Esophagus muscularis mucosa (tissue), 4 donors: ENCODE results near the gene FAM89A. TPM values are rescaled to one million over a fixed set of nuclear protein-coding genes. Genes with fewer than 3 reads are reported as not detected.

ENCODE experiments used
- DNase-seq: peaks from one replicate; pipeline ENCODE4 v3.0.0-alpha.2; 2017; ENCODE audit errors: extremely low spot score
- H3K27ac ChIP-seq, 4 donors: fragments of 200-600 bp; sonication (generic); replicated peaks in 1 of 4; 1 replicate in 3 of 4; 2 replicates in 1 of 4; pipeline ENCODE4 v1.5.1; 2016 to 2019; ENCODE audit warnings: mild to moderate bottlenecking in 1 of 4
- H3K27me3 ChIP-seq, 4 donors: fragments of 200-600 bp; sonication (generic); one replicate each; pipeline versions ENCODE4 v1.5.1 to v1.6.0; 2016 to 2019
- H3K36me3 ChIP-seq, 4 donors: fragments of 200-600 bp; sonication (generic); one replicate each; pipeline ENCODE4 v1.5.1; 2016 to 2019
- H3K4me1 ChIP-seq, 4 donors: fragments of 200-600 bp; sonication (generic); one replicate each; pipeline ENCODE4 v1.5.1; 2016 to 2019
- H3K4me3 ChIP-seq, 4 donors: fragments of 200-600 bp; sonication (generic); 1 replicate in 2 of 4; 2 replicates in 2 of 4; pipeline ENCODE4 v1.5.1; 2016 to 2019; ENCODE audit warnings: mild to moderate bottlenecking in 4 of 4, moderate library complexity in 1 of 4
- H3K9me3 ChIP-seq, 4 donors: fragments of 200-600 bp; sonication (generic); 1 replicate in 3 of 4; 2 replicates in 1 of 4; pipeline ENCODE4 v1.5.1; 2016 to 2019
- EP300 ChIP-seq: sonication (generic); formaldehyde crosslinking; IDR thresholded peaks from one replicate; pipeline ENCODE4 v1.6.1; 2017; ENCODE audit warnings: antibody characterized with exemption
- POLR2A ChIP-seq: fragments of 450-650 bp; IDR thresholded peaks from one replicate; pipeline ENCODE4 v1.6.1; 2017; ENCODE audit warnings: antibody characterized with exemption, moderate library complexity, mild to moderate bottlenecking, low read depth
- POLR2AphosphoS5 ChIP-seq, 2 donors: sonication (generic); formaldehyde crosslinking; IDR thresholded peaks; one replicate each; pipeline ENCODE4 v1.6.1; 2017; ENCODE audit warnings: antibody characterized with exemption in 2 of 2
- WGBS: methylation state at CpG from one replicate; pipeline ENCODE4 v1.1.5; 2018; 5-methylcytosine and 5-hydroxymethylcytosine counted together
- intact Hi-C: fragments of 100-400 bp; cut with DNase I; formaldehyde crosslinking; loops from one replicate; pipeline ENCODE4 v1.15.1; 2023
- total RNA-seq, 4 donors: library from RNA; depleted of rRNA; stranded (reverse); fragments of >200 nt; gene quantifications; one replicate each; pipeline versions ENCODE4 v1.1.0 to v1.2.1, GENCODE V29; 2016
- TF ChIP-seq, protein P1 (sequence below), 3 experiments: fragments of 200-600 bp in 2 of 3; fragments of 450-650 bp in 1 of 3; sonication (generic) in 2 of 3; IDR thresholded peaks; one replicate each; pipeline ENCODE4 v1.5.1; 2017 to 2019; ENCODE audit warnings: antibody characterized with exemption in 3 of 3, mild to moderate bottlenecking in 2 of 3, moderate library complexity in 1 of 3

The FAM89A gene
- total RNA-seq, 4 donors from 2014 or later: 1.7 to 13.6 (median 5.6) TPM

DNA sequence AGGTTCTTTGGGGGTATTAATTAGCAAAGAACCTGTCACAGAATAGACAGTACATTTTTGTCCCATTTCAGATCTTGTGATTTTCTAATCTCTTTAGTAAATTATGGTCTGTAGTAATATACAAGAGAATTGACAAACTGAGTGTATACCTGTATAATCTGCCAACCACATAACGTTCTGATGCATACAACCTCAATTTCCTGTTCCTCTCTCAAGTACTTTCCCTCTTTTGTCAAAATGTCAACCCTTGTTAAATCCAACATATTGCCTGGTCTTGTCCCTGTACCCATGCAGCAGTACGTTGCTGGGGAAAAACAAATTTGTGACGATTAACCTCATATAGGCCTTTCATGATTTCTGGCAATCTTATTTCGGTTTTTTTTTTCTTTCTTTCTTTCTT is 60.1 kb downstream of the FAM89A start:
- TF ChIP-seq, protein P1, sequence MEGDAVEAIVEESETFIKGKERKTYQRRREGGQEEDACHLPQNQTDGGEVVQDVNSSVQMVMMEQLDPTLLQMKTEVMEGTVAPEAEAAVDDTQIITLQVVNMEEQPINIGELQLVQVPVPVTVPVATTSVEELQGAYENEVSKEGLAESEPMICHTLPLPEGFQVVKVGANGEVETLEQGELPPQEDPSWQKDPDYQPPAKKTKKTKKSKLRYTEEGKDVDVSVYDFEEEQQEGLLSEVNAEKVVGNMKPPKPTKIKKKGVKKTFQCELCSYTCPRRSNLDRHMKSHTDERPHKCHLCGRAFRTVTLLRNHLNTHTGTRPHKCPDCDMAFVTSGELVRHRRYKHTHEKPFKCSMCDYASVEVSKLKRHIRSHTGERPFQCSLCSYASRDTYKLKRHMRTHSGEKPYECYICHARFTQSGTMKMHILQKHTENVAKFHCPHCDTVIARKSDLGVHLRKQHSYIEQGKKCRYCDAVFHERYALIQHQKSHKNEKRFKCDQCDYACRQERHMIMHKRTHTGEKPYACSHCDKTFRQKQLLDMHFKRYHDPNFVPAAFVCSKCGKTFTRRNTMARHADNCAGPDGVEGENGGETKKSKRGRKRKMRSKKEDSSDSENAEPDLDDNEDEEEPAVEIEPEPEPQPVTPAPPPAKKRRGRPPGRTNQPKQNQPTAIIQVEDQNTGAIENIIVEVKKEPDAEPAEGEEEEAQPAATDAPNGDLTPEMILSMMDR (IDR thresholded peaks at IDR 0.05): no peak
- TF ChIP-seq POLR2A (no peak), EP300 (no peak), POLR2AphosphoS5 (IDR thresholded peaks at IDR 0.05) (no peak)

DNA sequence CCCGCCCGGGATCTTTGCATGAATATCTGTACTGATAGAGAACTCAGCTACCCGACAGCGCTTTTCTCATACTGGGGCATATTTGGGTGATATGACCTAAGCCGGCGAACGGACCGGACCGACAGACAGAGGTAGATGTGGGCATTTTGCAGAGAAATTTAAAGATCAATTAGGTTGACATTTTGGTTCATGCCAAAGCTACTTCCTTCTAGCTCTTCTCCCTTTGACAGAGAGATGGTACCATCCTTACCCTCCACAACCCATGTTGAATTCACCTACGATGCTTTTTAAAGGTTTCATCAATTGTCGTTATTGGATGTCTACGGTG is 60.7 kb downstream of the FAM89A start:
- Histone ChIP-seq H3K4me3 (peak overlapping the region; percentile 88 to 98 (median 91)), H3K4me1 (peaks cover 19 to 33% (median 26%) of the 10 kb centered on the region in 4 donors), H3K9me3 (no peaks in the 10 kb centered on the region), H3K36me3 (peaks cover 0 to 26% (median 12%) of the 10 kb centered on the region in 4 donors), H3K27me3 (no peaks in the 10 kb centered on the region), H3K27ac (peak overlapping the region; percentile 70 to 83 (median 77))
- TF ChIP-seq POLR2A: no peak
- TF ChIP-seq POLR2AphosphoS5 (IDR thresholded peaks at IDR 0.05): no peak
- TF ChIP-seq, protein P1 (IDR thresholded peaks at IDR 0.05): no peak
- no peak for TF ChIP-seq EP300
- 17% methylated on average over 8 of the region's 12 CpGs for WGBS
- DNase-seq: no peak
- intact Hi-C loops: loop anchor here (5.0 kb wide), 1 partner anchor 182 kb away; no protein-coding TSS in a partner anchor

More for the DNA sequence above, 60.1 kb downstream of the FAM89A start:
- Histone ChIP-seq H3K4me3 (peak overlapping the region in 3 of 4 donors; percentile 88 to 98 (median 92)), H3K4me1 (peaks cover 19 to 33% (median 26%) of the 10 kb centered on the region in 4 donors), H3K36me3 (peaks cover 0 to 26% (median 12%) of the 10 kb centered on the region in 4 donors), H3K9me3 (no peaks in the 10 kb centered on the region), H3K27me3 (no peaks in the 10 kb centered on the region), H3K27ac (no peak overlapping the region)
- intact Hi-C loops: loop anchor here (5.0 kb wide), 1 partner anchor 183 kb away; no protein-coding TSS in a partner anchor
- no peak for DNase-seq
- WGBS: 86% methylated on average over 4 of the region's 4 CpGs

DNA sequence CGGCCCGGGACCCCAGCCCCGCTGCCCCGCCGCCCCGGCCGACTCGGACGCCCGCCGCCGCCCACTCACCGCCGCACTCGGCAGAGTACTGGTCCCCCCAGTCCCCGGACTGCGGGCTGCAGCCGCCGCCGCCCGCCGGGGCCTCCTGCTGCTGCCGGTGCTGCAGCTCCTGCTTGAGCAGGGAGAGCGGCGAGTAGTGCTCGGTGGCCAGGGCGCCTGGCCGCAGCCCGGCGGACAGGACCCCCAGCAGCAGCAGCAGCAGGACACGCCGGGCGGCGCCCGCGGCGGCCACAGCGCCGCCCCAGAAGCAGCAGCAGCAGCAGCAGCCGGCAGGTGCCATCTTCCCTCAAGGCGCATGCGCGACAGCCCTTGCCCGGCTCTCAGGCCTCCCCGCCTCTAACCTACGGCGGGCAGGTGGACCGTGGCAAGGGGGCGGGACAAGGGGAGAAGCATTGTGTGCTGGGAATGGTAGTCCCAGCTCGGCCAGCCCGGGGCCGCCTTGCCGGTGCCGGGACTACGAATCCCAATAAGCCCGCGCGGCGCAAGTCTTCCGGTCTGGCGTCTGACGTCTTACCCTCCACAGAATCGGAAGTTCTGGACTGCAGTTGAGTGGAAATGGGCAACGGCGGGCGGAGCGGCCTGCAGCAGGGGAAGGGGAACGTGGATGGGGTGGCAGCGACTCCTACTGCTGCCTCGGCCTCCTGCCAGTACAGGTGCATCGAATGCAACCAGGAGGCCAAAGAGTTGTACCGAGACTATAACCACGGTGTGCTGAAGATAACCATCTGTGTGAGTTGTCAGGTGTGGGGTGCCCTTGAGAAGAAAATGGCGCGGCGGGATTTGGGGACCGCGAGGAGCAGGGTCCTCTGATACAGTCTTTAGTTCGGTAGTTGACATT is 61.3 kb downstream of the FAM89A start, which contains the start of the genes ARV1 and TTC13:
Gene ARV1 (plus strand): TSS at position 604 of the 898 bp plus-strand sequence. CDS start 12 bp downstream, at position 616.
Gene TTC13 (minus strand): TSS at position 371 of the 898 bp plus-strand sequence. CDS start 31 bp downstream, at position 340.
- Histone ChIP-seq H3K4me3 (peak within 1 kb of the TSS; percentile 88 to 98 (median 91)), H3K27me3 (no peaks in the 10 kb centered on the region), H3K9me3 (no peaks in the 10 kb centered on the region), H3K27ac (peak within 1 kb of the TSS; percentile 70 to 83 (median 77)), H3K4me1 (peaks cover 19 to 33% (median 26%) of the 10 kb centered on the region in 4 donors), H3K36me3 (peaks cover 0 to 26% (median 12%) of the 10 kb centered on the region in 4 donors)
- TF ChIP-seq, protein P1 (IDR thresholded peaks at IDR 0.05): peak in 1 of 3 experiments; percentile 24
- TF ChIP-seq EP300: no peak
- peak; percentile 29 for TF ChIP-seq POLR2A
- TF ChIP-seq POLR2AphosphoS5 (IDR thresholded peaks at IDR 0.05): peak; percentile 88 to 89
- 1% methylated on average over 16 of the region's 79 CpGs for WGBS
- intact Hi-C loops: loop anchor here (5.0 kb wide), 1 partner anchor 181 kb away; no protein-coding TSS in a partner anchor
- DNase-seq: peak; percentile 99

DNA sequence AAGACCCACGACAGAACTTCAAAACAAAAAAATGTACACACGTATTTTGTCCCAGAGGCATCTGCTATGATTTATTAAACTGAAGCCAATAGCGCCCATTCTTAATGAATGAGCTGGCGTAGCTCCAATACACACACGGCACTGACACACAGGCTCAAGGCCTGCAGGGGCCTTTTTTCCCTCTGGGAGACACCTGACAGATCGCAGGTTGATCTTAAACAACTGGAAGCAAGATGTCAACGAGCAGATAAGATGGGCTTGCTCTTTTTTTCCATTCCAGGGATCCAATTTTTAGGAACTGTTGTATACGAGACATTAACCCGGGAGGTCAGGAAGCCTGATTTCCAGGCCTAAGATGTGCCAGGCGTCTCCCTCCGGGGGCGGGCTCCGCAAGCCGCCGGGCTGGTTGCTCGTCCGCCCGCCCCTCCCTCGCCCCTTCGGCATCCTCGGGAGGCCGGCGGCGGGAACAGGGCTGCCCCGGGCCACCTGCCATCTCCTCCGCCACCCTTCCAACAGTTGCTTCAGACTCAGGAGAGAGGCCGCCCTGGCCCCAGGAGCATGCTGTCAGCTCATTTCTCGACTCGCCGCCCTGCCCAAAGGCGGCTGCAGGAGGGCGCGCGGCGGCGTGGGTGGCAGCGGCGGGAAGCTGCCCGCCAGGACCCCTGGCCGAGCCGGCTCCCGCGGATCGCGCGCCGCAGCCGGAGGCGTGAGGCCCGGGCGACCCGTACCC is 62.1 kb downstream of the FAM89A start:
- peak overlapping the region; percentile 70 to 83 (median 77) for H3K27ac ChIP-seq
- peaks cover 0 to 26% (median 12%) of the 10 kb centered on the region in 4 donors for H3K36me3 ChIP-seq
- H3K4me1 ChIP-seq: peaks cover 19 to 33% (median 26%) of the 10 kb centered on the region in 4 donors
- H3K9me3 ChIP-seq: no peaks in the 10 kb centered on the region
- H3K27me3 ChIP-seq: no peaks in the 10 kb centered on the region
- intact Hi-C loops: loop anchor here (5.0 kb wide), 1 partner anchor 181 kb away; no protein-coding TSS in a partner anchor
- no peak for DNase-seq
- no peak for TF ChIP-seq POLR2A
- TF ChIP-seq, protein P1 (IDR thresholded peaks at IDR 0.05): no peak
- WGBS: 6% methylated on average over 7 of the region's 52 CpGs
- peak overlapping the region; percentile 88 to 98 (median 91) for H3K4me3 ChIP-seq
